DND-41 (cell line): ENCODE data around the gene IL1RL1.

Experiments
- CTCF ChIP-seq: IDR thresholded peaks from 2 replicates; pipeline ENCODE4 v1.5.1; 2012; ENCODE audit warnings: borderline replicate concordance, low read length, moderate library complexity, mild to moderate bottlenecking; ENCODE audit not compliant: poor library complexity, severe bottlenecking; ENCODE audit errors: extremely low read depth
- EZH2 ChIP-seq: IDR thresholded peaks from 3 replicates; pipeline ENCODE4 v1.6.1; 2012; ENCODE audit warnings: borderline replicate concordance, low read depth, mild to moderate bottlenecking, moderate library complexity, low read length, inconsistent platforms; ENCODE audit not compliant: severe bottlenecking

- TF ChIP-seq CTCF (no peak), EZH2 (no peak)
These were observed 76.6 kb downstream of the IL1RL1 start for GRCh38 chr2:102387763-102388546.
